Measurements from ENCODE around the gene GPI.

The GPI gene

DNA sequence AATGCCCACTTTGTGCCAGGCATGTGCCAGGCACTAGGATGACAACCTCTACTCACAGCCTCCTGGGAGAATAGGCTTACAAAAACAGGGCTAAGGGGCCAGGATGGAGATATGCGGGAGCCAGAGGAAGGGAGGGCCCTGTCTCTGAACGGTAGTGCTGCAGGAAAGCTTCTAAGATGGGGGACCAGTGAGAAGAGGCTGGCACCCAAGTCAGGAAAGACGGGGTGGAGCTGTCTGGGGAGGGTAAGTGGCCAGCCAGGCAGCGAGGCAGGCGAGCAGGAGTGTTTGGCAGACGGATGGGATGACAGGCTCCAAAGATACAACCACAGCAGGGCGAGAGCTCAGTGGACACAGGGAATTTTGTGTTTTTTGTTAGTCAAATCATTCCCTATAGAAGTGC is 44.7 kb upstream of the GPI start:
- H3K79me2 ChIP-seq (ENCODE audit: control insufficient read depth, low read length): peaks cover 23% of the 10 kb centered on the region
- TF ChIP-seq, protein P1, sequence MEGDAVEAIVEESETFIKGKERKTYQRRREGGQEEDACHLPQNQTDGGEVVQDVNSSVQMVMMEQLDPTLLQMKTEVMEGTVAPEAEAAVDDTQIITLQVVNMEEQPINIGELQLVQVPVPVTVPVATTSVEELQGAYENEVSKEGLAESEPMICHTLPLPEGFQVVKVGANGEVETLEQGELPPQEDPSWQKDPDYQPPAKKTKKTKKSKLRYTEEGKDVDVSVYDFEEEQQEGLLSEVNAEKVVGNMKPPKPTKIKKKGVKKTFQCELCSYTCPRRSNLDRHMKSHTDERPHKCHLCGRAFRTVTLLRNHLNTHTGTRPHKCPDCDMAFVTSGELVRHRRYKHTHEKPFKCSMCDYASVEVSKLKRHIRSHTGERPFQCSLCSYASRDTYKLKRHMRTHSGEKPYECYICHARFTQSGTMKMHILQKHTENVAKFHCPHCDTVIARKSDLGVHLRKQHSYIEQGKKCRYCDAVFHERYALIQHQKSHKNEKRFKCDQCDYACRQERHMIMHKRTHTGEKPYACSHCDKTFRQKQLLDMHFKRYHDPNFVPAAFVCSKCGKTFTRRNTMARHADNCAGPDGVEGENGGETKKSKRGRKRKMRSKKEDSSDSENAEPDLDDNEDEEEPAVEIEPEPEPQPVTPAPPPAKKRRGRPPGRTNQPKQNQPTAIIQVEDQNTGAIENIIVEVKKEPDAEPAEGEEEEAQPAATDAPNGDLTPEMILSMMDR (IDR thresholded peaks at IDR 0.05; ENCODE audit: low read depth, low read length, poor library complexity, severe bottlenecking): no peak
- no peak for TF ChIP-seq EZH2phosphoT487 (IDR thresholded peaks at IDR 0.05; ENCODE audit: borderline replicate concordance, low read length)
- H3F3A ChIP-seq (ENCODE audit: control insufficient read depth, insufficient read depth): no peaks in the 10 kb centered on the region
- H3K4me1 ChIP-seq (ENCODE audit: control insufficient read depth, low read length): peaks cover 24% of the 10 kb centered on the region
- no peaks in the 10 kb centered on the region for H4K20me1 ChIP-seq (ENCODE audit: control insufficient read depth, insufficient read depth, low read depth, low read length)
- no peaks in the 10 kb centered on the region for H3K27me3 ChIP-seq (ENCODE audit: control insufficient read depth, low read length)
- H3K36me3 ChIP-seq (ENCODE audit: control insufficient read depth, low read length): peaks cover 9% of the 10 kb centered on the region
- no peak overlapping the region for H3K27ac ChIP-seq (ENCODE audit: low read depth, low read length)
- no peak overlapping the region for H3K4me2 ChIP-seq (ENCODE audit: low read length)
- no peaks in the 10 kb centered on the region for H3K9me2 ChIP-seq (replicated peaks; ENCODE audit: control insufficient read depth, low read length)
- H3K4me3 ChIP-seq (ENCODE audit: low read length): no peak overlapping the region
- H3K9me3 ChIP-seq (ENCODE audit: control insufficient read depth, insufficient read depth, low read length): no peaks in the 10 kb centered on the region

DNA sequence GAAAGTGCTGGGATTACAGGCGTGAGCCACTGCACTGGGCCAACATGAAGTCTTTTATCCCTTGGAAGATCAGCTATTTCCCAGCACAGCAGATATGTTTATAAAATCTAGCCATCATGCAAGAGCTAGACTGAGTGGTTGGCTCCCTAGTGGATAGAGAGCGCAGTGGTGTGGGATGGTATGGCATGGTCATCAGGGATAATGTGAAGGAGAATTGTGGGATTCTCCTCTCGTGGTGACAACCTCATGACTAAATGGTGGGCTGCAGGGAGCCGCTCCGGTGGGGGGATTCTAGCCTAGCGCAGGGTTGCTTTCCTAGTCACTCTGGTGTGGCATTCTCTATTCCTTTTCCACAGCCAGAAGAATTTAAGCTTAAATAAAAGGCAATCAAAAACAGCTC is 43.3 kb upstream of the GPI start:
- Histone ChIP-seq H3K27me3 (ENCODE audit: control insufficient read depth, low read length) (no peaks in the 10 kb centered on the region), H3K36me3 (ENCODE audit: control insufficient read depth, low read length) (peaks cover 17% of the 10 kb centered on the region), H3K79me2 (ENCODE audit: control insufficient read depth, low read length) (peaks cover 11% of the 10 kb centered on the region), H3K4me1 (ENCODE audit: control insufficient read depth, low read length) (peaks cover 9% of the 10 kb centered on the region), H3K4me3 (ENCODE audit: low read length) (no peak overlapping the region), H3K4me2 (ENCODE audit: low read length) (no peak overlapping the region), H4K20me1 (ENCODE audit: control insufficient read depth, insufficient read depth, low read depth, low read length) (no peaks in the 10 kb centered on the region), H3K27ac (ENCODE audit: low read depth, low read length) (no peak overlapping the region), H3K9me3 (ENCODE audit: control insufficient read depth, insufficient read depth, low read length) (no peaks in the 10 kb centered on the region), H3F3A (ENCODE audit: control insufficient read depth, insufficient read depth) (no peaks in the 10 kb centered on the region), H3K9me2 (replicated peaks; ENCODE audit: control insufficient read depth, low read length) (no peaks in the 10 kb centered on the region)
- TF ChIP-seq, protein P1 (IDR thresholded peaks at IDR 0.05; ENCODE audit: low read depth, low read length, poor library complexity, severe bottlenecking): no peak

DNA sequence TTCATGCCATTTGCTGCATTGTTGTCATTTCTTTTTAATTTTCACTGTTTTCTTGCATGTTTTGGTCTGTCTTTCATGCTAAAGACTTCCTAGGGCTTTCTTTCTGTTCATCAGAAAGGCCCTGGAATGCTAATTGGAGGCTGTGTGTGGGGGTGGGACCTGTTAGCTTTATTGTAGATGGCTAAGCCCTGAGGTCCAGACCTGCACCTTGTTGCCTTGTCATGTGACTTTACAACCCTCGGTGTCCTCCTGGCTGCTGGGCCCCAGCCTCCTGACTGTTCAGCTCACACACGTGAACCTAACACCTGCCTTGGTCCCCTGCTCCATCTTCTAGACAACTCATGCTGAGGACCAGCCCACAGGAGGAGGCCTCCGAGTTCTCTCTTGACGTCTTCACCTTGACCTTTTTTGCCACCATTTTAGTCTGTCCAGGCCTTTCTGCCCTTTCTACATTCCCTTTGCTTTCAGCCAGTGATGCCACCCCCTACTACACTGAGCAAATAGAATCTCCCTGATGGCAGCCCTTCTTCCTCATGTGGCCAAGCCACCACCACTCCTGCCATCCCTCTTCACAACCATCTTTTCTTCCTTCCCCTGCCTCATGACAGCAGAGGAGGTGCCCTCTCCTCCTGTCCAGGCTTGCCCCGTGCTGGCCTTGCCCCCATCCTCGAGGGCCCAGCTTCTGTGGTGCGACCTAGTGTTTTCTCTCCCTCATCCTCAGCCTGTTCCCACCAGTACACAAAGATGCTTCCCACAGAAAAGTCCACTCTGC is 41.4 kb upstream of the GPI start:
- H3K27ac ChIP-seq (ENCODE audit: low read depth, low read length): no peak overlapping the region

More for the DNA sequence above, 41.4 kb upstream of the GPI start:
- no peaks in the 10 kb centered on the region for H3K9me3 ChIP-seq (ENCODE audit: control insufficient read depth, insufficient read depth, low read length)
- H3K27me3 ChIP-seq (ENCODE audit: control insufficient read depth, low read length): no peaks in the 10 kb centered on the region
- TF ChIP-seq EZH2phosphoT487 (IDR thresholded peaks at IDR 0.05; ENCODE audit: borderline replicate concordance, low read length): no peak
- TF ChIP-seq, protein P1 (IDR thresholded peaks at IDR 0.05; ENCODE audit: low read depth, low read length, poor library complexity, severe bottlenecking): no peak
- no peaks in the 10 kb centered on the region for H3F3A ChIP-seq (ENCODE audit: control insufficient read depth, insufficient read depth)
- no peaks in the 10 kb centered on the region for H3K4me1 ChIP-seq (ENCODE audit: control insufficient read depth, low read length)
- H4K20me1 ChIP-seq (ENCODE audit: control insufficient read depth, insufficient read depth, low read depth, low read length): no peaks in the 10 kb centered on the region
- no peaks in the 10 kb centered on the region for H3K9me2 ChIP-seq (replicated peaks; ENCODE audit: control insufficient read depth, low read length)
- H3K36me3 ChIP-seq (ENCODE audit: control insufficient read depth, low read length): peaks cover 26% of the 10 kb centered on the region
- no peak overlapping the region for H3K4me2 ChIP-seq (ENCODE audit: low read length)
- no peaks in the 10 kb centered on the region for H3K79me2 ChIP-seq (ENCODE audit: control insufficient read depth, low read length)
- no peak overlapping the region for H3K4me3 ChIP-seq (ENCODE audit: low read length)

Data from DOHH2 (cell line).